ENCODE measurements around the gene ARID1B.

DNA sequence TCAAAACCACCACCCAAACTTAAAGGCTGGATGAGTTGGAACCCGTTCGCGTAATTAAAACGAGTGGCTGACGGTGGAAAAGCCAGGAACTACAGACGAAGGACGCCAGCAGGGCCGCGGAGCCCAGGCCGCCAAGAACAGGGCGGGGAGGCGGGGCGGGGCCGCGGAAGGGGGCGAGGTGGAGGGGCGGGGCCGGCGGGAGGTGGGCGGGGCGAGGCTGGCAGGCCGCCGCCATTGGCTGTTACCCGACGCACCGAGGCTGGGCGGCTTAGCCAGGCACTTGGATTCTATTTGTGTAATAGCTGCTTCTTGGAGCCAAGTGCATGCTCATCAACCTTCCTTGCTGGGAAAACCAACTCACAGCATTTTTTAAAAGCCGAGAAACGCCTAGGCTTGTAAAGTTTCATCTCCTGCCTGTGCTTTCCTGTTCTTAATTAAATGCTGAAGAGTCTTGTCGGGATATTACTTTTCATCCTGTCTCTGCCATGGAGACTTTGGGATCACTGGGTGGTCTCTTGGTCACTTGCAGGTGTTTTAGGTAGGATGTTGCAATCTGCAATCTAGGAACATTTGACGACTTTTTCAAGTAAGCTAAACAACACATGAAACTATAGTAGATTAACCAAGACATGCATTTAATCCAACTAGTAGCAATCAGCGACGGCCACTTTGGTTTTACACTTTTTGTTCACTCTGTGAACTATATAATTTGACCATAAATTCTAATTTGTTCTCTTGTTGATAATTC lies 245.0 kb downstream of the ARID1B start:
- TF ChIP-seq CTCF (tag by site-specific recombination; IDR thresholded peaks at IDR 0.05) (no peak), ZNF274 (IDR thresholded peaks at IDR 0.05; ENCODE audit: low read length) (no peak), ZNF274 (tag by site-specific recombination; IDR thresholded peaks at IDR 0.05; ENCODE audit: borderline replicate concordance) (no peak), ZNF23 (tag by site-specific recombination; IDR thresholded peaks at IDR 0.05; ENCODE audit: borderline replicate concordance) (no peak), ZNF335 (tag by site-specific recombination; conservative IDR thresholded peaks at IDR 0.05) (no peak; the same call in 1 of the 2 replicates), PATZ1 (tag by site-specific recombination; IDR thresholded peaks at IDR 0.05) (no peak), ZNF777 (tag by site-specific recombination; IDR thresholded peaks at IDR 0.05; ENCODE audit: borderline replicate concordance) (no peak), ZBTB8A (tag by site-specific recombination; IDR thresholded peaks at IDR 0.05) (no peak), ZNF561 (tag by site-specific recombination; IDR thresholded peaks at IDR 0.05; ENCODE audit: borderline replicate concordance) (no peak), ATF2 (tag by site-specific recombination; IDR thresholded peaks at IDR 0.05; ENCODE audit: low read depth) (no peak)
- TF ChIP-seq, protein P1, sequence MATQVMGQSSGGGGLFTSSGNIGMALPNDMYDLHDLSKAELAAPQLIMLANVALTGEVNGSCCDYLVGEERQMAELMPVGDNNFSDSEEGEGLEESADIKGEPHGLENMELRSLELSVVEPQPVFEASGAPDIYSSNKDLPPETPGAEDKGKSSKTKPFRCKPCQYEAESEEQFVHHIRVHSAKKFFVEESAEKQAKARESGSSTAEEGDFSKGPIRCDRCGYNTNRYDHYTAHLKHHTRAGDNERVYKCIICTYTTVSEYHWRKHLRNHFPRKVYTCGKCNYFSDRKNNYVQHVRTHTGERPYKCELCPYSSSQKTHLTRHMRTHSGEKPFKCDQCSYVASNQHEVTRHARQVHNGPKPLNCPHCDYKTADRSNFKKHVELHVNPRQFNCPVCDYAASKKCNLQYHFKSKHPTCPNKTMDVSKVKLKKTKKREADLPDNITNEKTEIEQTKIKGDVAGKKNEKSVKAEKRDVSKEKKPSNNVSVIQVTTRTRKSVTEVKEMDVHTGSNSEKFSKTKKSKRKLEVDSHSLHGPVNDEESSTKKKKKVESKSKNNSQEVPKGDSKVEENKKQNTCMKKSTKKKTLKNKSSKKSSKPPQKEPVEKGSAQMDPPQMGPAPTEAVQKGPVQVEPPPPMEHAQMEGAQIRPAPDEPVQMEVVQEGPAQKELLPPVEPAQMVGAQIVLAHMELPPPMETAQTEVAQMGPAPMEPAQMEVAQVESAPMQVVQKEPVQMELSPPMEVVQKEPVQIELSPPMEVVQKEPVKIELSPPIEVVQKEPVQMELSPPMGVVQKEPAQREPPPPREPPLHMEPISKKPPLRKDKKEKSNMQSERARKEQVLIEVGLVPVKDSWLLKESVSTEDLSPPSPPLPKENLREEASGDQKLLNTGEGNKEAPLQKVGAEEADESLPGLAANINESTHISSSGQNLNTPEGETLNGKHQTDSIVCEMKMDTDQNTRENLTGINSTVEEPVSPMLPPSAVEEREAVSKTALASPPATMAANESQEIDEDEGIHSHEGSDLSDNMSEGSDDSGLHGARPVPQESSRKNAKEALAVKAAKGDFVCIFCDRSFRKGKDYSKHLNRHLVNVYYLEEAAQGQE (tag by site-specific recombination; IDR thresholded peaks at IDR 0.05) = no peak
- TF ChIP-seq, protein P2, sequence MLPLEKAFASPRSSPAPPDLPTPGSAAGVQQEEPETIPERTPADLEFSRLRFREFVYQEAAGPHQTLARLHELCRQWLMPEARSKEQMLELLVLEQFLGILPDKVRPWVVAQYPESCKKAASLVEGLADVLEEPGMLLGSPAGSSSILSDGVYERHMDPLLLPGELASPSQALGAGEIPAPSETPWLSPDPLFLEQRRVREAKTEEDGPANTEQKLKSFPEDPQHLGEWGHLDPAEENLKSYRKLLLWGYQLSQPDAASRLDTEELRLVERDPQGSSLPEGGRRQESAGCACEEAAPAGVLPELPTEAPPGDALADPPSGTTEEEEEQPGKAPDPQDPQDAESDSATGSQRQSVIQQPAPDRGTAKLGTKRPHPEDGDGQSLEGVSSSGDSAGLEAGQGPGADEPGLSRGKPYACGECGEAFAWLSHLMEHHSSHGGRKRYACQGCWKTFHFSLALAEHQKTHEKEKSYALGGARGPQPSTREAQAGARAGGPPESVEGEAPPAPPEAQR (tag by site-specific recombination; IDR thresholded peaks at IDR 0.05) = no peak

Measured in HEK293 (cell line).